Stimulated activated CD4-positive, alpha-beta T cell treated with anti-CD3 and anti-CD28 coated beads, Interleukin-12 subunit alpha, Interleukin-12 subunit beta, amount 100 ng/mL, for 48 hours (primary cell): Measurements from ENCODE around the gene NAV3.

ENCODE experiments used
- DNase-seq, 3 donors: peaks; one replicate each; pipeline ENCODE4 v3.0.0-alpha.2; 2020; ENCODE audit warnings: low read depth in 2 of 3, low spot score in 1 of 3

NAV3 gene

DNA sequence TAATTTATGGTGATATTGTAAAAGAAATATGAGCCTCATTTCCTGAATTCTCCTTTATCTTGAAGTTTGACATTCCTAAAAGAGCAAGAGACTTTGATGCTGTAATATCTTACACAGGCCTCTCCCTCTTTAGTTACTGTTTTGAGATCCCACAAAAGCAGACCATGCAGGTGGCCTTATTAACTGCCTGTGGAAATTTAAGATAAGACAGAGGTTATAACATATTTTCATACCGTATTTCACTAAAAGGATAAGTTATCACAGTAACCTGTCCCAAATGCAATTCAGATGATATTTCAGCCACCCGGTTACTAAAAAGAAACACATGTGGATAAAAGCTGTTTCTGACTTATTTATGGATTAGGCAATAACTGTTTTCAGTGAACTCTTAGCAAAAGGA lies 150.1 kb downstream of the NAV3 start:
- DNase-seq: no peak

GRCh38 chr12:77983859-77984258 lies 153.2 kb downstream of the NAV3 start:
- DNase-seq: no peak

DNA sequence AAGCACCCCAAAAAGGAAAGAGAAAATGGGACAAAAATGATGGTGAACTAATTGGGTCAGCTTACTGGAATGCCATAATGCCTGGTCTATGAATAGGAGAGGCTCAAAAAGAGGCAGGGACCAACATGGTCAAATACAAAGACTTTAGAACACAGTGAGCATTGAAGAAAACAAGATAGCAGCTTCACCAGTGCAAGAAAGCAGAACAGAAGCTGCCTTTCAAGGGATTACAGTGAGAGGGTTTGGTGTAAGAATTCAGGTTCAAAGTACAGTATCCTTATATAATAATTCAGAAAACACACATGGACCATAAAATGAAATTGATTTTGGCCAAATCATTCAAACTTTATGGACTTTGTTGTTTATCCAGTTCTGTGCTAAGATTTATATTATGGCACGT lies 162.1 kb downstream of the NAV3 start:
- no peak for DNase-seq

DNA sequence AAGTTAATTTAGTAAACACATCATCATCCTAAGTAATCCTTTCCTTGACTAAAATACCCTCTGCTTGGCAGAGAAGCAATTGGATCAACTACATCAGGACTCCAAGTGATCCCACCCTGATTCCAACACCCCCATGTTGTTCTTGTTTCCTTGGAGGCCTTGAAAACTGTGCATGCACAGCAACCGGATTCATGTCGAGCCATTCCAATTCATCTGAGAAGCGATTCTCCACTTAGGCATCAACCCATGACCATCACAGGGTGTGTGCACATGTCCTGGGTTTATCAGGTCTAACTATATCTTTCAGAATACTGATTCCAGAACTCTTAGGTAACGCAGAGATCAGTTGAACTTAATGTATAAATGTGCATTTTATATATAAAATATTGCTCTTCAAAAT lies 163.0 kb downstream of the NAV3 start:
- DNase-seq: no peak

- DNase-seq: no peak
Measured at GRCh38 chr12:77995436-77996167, 164.9 kb downstream of the NAV3 start.

GRCh38 chr12:77996670-77997069 lies 166.0 kb downstream of the NAV3 start:
- DNase-seq: no peak

- no peak for DNase-seq
Measured at GRCh38 chr12:77998236-77998786, 167.6 kb downstream of the NAV3 start.

- no peak for DNase-seq
Measured at GRCh38 chr12:77999074-77999715, 168.5 kb downstream of the NAV3 start.

GRCh38 chr12:78002878-78003277 lies 172.2 kb downstream of the NAV3 start:
- no peak for DNase-seq

GRCh38 chr12:78004249-78005093 lies 173.8 kb downstream of the NAV3 start:
- no peak for DNase-seq

DNA sequence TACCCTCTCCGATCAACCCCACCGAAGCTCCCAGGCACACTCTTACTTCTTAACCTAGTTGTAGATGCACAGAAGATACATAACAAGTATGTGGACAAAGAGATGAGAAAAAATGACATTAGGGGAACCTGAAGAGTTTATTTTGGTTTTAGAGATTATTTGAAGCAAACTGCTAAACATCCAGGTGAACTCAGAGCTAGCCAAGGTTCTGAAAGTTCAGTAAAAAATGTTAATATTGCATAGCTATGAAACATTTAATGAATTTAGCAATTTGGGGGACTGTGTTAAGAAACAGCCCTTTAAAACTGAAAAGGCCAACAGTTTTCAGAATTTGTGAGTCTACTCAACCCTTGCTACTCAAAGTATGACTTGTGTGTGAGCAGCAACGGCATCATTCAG lies 174.4 kb downstream of the NAV3 start:
- no peak for DNase-seq

DNA sequence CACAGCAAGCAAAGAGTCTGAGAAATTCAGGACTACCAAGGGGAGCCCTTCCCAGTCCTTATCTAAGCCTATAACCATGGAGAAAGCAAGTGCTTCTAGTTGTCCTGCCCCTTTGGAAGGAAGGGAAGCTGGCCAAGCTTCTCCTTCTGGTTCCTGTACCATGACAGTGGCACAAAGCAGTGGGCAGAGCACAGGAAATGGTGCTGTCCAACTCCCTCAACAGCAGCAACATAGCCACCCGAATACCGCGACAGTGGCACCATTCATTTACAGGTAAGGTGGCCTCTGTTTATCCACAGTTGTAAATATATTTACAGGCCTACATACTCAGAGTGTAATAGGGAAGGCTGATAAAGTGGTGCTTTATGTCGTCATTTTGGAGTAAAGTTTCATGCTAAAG lies 176.5 kb downstream of the NAV3 start:
- no peak for DNase-seq

GRCh38 chr12:78009031-78009430 lies 178.3 kb downstream of the NAV3 start:
- no peak for DNase-seq

GRCh38 chr12:78018171-78018910 lies 187.6 kb downstream of the NAV3 start:
- DNase-seq: no peak

GRCh38 chr12:78018939-78019338 lies 188.2 kb downstream of the NAV3 start:
- DNase-seq: no peak

GRCh38 chr12:78028426-78028825 lies 197.7 kb downstream of the NAV3 start:
- no peak for DNase-seq

DNA sequence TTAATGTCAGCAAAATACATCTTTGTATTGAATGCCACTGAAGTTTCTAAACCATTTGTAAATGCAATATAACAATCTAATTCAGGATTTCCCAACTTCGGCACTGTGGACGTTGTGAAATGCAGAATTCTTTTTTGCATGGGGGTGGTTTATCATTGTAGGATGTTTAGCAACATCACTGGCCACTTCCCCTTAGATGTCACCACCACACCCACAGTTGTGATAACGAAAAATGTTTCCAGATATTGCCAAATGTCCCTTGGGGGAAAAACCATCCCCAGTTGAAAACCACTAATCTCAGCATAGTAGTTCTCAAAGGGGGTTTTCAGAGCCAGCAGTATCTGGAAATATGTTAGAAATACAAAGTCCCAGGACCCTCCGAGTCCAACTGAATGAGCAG lies 203.3 kb downstream of the NAV3 start:
- no peak for DNase-seq

DNA sequence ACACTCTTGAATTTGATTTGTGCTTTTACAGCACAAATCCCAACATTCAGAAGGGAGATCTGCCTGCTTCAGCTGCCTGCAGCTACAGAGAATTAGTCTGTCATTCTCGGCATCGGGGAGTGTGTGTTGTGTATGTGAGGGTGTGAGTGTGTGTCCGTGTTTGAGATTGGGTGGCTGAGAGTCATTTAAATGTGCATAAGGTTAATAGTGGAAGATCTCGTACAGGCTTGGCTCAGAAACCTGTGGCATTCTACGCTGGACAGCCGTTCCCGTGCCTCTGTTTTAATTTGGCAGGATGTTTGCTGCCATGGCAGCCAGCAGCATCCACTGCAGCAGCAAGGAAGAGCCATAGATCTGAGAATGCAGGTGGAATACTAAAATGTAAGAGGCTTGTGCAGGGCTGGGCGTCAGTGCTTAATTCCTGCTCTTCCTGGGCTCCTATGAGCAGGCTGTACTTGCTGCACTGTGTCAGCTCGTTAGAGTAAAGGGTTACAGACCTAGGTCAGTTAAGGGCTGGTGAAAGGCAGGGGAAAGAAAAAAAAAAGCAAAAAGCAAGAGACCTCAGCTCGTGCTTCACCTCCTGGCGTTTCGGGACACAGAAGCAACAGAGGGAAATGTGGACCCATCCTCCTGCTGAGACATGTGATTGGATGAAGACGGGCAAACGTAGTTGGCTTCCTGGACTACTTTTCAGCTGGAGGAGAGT lies 205.4 kb downstream of the NAV3 start:
- no peak for DNase-seq

- no peak for DNase-seq
Measured at GRCh38 chr12:78036874-78037273, 206.2 kb downstream of the NAV3 start.

GRCh38 chr12:78037707-78038106 lies 207.0 kb downstream of the NAV3 start:
- DNase-seq: no peak
